Activated T-helper 9 cell treated with anti-CD3 and anti-CD28 coated beads, Interleukin-2, amount 50 U/mL, for 16 hours (primary cell): ENCODE measurements around the gene DDIT3.
"Not testable (repeated sequence)": the region's sequence is repeated elsewhere in the genome, so short reads cannot be mapped to it uniquely, and the experiment has no call there.

ENCODE experiments used
- DNase-seq: peaks from one replicate; pipeline ENCODE4 v3.0.0-alpha.2; 2020; ENCODE audit warnings: low read depth

DDIT3 gene

DNA sequence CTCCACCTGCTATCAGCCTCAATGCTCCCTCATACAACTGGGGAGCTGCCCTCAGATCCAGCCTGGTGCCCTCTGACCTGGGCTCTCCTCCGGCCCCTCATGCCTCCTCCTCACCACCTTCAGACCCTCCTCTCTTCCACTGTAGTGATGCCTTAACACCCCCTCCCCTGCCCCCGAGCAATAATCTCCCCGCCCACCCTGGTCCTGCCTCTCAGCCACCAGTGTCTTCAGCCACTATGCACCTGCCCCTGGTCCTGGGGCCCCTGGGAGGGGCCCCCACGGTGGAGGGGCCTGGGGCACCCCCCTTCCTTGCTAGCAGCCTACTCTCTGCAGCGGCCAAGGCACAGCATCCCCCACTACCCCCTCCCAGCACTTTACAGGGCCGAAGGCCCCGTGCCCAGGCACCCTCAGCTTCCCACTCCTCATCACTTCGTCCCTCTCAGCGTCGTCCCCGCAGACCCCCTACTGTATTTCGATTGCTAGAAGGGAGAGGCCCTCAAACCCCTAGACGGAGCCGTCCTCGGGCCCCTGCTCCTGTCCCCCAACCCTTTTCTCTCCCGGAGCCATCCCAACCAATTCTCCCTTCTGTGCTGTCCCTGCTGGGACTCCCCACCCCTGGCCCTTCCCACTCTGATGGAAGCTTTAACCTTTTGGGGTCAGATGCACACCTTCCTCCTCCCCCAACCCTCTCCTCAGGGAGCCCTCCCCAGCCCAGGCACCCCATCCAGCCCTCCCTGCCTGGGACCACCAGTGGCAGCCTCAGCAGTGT lies 5.5 kb upstream of the DDIT3 start:
- no peak for DNase-seq

DNA sequence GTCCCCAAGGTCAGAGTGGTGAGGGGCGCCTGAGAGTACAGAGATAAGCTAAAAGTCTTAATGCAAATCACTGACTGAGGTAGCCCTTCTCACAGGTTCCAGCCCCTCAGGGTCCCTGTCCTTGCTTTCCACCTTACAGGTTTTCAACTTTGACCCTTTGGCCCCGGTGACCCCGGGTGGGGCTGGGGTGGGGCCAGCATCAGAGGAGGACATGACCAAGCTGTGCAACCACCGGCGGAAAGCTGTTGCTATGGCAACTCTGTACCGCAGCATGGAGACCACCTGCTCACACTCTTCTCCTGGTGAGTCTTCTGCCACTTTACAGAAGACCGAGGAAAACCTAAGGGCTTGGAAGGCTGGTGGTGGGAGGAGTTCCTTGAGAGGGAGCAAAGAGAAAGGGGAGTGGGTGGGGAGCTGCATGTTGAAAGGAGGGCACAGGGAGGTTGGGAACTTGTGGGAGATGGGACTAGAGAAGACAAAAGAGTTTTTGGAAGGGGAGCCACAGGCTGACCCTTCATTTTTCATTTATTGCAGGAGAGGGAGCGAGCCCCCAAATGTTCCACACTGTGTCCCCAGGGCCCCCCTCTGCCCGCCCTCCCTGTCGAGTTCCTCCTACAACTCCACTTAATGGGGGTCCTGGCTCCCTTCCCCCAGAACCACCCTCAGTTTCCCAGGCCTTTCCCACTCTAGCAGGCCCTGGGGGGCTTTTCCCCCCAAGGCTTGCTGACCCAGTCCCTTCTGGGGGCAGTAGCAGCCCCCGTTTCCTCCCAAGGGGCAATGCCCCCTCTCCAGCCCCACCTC lies 4.7 kb upstream of the DDIT3 start:
- no peak for DNase-seq

DNA sequence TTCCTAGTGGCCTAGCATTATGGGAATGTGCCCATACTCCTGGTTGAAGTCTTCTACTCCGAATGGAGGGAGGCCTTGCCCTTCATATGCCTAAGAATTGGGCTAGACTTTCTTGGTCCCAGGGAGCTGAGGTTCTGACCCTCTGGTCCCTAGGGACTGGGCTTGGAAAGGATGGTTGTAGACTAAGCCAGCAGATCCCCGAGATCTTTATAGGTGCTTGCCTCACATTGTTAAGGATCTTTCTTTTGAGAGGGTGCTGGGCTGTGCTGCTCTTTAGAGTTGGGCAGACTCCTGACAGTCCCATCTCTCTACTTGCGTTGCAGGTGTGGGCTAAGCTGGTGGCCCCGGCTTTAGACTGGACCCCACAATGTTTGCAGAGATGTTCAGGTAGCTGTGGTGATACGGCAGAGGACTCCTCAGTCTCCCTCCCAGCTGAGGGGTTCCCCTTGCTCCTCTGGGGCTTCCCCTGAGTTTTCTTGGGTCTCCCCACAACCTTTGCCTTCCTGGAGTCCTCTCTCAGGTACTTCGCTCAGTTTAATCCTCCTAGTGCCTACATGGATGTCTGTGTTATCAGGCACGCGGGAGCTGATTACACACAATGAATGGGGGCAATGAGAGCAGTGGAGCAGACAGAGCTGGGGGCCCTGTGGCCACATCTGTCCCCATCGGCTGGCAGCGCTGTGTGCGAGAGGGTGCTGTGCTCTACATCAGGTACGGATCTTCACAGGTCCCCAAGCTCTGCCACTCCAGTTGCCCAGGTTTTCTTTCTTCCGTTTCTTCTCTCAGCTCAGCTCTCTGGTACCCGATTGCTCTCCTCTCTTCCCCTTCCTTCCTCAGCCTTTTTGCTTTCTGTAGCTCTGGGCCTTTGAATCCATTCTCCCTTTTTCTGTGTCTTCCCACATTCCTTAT lies 3.6 kb upstream of the DDIT3 start:
- no peak for DNase-seq

DNA sequence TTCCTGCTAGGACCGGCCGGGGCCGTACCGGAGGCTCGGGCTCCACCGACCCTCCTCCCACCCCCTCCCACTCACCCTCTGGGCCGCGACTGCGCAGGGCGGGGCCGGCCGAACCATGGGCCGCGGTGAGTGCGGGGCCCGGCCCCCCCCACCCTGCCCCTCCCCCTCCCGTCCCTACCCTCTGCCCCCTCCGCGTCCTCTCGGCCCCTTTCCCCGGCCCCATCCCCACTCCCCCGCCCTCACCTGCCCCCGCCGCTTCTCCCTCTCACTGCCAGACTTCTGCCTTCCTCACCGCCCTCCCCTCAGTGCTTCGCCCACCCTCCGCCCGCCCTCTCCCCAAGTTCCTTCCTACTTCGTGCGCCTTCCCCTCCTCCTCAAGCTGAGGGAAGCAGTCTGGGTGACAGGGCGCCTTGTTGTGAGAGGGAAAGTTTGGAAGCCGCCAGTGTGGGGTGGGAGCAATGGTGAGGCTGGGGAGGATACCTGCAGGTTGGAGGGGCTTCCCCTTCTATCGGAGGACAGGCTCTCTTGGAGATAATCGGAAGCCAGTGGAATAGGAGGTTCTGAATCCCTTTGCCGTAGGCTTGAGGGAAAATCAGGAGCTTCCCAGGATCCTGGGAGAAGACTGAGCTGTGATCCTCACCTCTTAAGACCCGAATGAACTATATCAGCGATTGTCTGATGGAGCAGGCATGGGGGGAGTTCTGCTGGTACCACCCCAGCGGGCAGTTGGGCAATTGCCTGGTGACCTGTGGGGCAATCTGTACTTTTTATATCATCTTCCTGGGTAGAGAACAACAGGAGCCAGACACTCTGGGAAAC lies 2.8 kb upstream of the DDIT3 start:
- DNase-seq, result peak; percentile 42

DNA sequence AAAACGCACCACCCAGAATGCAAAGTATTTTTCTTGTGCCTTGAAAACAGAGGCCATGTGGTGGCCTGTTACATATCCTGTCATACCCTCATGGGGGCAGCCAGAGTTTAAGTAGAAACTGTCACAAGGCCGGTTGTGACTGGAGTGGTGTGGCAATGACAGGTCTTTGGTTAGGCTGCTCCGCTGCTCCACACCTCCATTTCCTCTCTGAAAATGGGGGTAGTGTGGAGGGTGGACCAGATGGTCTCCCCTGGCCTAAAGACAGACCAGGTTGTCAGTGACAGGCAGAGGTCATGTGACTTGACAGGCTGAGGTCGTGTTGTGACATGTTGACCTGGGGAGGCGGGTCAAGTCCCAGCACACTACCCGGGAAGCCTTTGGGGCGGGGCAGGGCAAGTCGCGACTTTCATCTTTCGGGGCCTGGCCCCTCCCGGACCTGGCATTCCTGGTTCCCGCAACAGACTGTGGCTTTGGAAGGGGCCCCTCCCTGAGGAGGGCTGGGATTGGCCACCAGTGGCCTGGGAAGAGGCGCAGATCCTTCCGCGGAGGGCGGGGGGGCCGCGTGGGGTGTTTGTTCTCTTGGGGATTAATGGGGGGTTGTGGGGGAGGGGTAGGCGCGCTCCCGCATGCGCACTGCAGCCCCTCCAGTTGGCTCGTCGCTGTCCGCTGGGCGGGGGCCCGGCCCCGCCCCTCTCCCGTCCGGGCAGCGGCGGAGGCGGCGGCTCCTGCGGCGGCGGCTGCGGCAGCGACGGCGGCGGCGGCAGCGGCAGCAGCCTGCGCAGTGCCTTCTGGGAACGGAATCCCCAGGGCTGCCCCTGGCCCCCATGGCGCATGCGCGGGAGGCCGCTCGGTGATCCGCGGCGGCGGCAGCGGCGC lies 1.9 kb upstream of the DDIT3 start, which contains the start of gene MBD6:
Gene MBD6 (plus strand): TSS at position 814 of the 876 bp plus-strand sequence. CDS start 1,480 bp downstream, outside the sequence.
- peak; percentile 86 for DNase-seq

DNA sequence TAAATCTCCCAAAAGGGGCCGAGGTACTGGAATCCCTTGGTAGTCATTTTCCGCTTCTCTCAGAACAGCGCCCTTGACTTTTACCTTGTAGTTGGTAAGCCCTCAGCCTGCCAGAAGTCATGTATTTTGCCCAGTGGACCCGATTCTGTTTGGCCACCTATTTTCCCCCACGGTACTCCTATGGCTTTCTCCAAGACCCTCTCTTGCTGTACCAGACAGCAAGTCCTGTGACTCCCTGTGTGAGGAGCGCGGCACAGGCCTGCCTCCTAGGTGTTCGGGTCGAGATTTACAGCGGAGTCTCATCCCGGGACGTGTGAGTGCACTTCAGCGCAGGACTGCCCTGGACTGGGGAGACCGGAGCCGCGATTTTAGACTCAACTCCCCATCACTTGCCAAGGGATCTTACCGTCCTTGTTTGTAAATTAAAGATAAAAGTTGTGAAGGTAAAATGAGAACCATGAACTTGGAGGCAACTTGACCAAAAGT lies 1.3 kb upstream of the DDIT3 start:
- no peak for DNase-seq

DNA sequence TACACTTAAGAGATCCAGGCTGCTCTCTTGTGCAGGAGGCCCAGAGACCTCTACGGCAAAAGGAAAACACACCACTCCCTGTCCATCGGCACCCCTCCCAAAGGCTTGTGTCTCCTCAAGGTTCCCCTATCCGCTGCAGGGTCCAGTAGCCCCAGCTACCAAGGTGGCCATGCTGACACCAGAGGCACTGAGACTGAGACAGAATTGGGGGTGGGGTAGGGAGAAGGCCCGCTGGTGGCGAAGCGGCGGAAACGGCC lies 590 bp downstream of the DDIT3 start:
- DNase-seq, result peak; percentile 8

DNA sequence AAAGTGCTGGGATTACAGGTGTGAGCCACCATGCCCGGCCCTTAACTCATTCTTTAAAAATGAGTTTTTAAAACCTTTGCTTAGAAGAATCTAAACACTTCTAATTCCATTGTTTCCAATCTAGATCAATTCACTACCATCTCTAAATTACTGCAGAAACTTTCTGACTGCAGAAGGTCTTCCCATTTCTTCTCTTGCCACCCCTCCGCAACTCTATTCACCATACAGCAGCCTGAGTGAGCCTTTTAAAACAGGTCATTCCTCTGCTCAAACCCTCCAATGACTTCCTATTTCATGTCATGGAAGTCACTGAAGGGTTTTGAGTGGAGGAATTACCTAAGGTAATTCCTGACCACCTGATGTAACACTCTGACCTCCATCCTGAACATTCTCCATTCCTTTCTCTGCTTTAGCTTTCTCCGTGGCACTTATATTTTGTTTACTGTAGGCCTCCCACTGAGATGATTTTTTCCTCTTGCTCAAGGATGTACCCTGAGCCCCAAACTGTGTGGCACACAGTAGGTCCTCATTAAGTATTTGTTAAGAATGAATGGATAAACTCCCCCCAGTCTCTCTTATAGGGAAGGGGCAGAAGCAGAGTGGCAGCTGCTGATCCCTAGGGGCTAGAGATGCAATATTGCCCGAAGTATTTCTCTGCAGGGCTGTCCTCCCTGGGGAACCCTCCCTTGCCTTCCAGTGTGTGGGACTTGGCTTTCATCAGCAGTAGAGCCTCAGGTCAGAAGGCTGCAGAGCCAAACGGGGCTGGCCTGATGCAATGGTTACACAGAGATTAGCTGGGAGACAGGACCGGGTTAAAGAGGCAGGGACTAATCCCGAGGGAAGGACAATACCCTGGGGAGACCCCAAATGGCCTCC lies 1.2 kb downstream of the DDIT3 start:
- DNase-seq, result no peak

DNA sequence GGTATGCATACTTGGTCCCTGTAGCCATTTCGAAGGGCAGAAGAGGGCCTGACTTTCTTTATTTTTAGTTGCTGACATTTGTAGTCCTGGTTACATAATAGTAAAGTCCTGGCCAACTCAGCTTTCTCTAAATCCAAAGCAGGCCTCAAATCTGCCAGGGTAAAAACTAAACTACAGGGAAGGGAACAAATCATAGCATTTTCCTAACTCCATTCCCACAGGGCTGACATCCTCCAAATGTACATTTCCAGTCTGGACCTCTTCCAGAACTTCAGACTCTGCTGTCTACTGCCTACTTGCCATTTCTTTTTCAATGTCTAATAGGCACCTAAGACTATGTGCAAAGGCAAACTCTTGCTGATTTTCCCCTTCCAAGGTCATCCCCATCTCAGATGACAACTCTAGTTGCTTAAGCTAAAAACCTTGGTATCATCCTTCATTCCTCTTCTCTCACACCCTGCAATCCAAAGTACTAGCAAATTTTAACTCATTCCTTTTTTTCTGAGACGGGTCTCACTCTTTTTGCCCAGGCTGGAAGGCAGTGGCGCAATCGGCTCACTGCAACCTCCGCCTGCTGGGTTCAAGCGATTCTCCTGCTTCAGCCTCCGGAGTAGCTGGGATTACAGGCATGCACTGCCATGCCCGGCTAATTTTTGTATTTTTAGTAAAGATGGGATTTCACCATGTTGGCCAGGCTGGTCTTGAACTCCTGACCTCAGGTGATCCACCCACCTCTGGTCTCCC lies 2.0 kb downstream of the DDIT3 start:
- DNase-seq, result no peak

DNA sequence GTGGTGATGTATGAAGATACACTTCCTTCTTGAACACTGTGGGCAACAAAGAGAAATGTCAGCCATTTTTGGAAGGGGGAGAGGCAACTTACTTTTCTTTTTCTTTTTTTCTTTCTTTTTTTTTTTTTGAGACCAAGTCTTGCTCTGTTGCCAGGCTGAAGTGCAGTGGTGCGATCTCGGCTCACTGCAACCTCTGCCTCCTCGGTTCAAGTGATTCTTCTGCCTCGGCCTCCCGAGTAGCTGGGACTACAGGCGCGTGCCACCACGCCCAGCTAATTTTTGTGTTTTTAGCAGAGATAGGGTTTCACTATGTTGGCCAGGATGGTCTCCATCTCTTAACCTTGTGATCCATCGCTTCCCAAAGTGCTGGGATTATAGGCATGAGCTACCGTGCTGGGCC lies 2.6 kb downstream of the DDIT3 start:
- not testable (repeated sequence) for DNase-seq

DNA sequence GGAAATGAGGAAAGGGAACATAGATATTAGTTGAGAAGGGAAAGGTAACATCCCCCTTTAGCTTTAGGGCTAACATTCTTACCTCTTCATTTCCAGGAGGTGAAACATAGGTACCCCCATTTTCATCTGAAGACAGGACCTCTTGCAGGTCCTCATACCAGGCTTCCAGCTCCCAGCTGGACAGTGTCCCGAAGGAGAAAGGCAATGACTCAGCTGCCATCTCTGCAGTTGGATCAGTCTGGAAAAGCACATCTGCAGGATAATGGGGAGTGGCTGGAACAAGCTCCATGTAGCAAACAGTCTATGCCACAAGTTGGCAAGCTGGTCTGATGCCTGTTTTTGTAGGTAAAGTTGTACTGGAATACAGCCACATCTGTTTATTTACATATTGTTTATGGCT lies 3.1 kb downstream of the DDIT3 start:
- DNase-seq, result no peak

DNA sequence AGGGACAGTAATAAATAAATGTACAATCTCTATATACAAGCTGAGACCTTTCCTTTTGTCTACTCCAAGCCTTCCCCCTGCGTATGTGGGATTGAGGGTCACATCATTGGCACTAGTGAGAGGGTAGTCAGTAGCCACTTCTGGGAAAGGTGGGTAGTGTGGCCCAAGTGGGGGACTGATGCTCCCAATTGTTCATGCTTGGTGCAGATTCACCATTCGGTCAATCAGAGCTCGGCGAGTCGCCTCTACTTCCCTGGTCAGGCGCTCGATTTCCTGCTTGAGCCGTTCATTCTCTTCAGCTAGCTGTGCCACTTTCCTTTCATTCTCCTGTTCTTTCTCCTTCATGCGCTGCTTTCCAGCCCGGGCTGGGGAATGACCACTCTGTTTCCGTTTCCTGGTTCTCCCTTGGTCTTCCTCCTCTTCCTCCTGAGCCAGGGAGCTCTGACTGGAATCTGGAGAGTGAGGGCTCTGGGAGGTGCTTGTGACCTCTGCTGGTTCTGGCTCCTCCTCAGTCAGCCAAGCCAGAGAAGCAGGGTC lies 3.6 kb downstream of the DDIT3 start:
- no peak for DNase-seq

DNA sequence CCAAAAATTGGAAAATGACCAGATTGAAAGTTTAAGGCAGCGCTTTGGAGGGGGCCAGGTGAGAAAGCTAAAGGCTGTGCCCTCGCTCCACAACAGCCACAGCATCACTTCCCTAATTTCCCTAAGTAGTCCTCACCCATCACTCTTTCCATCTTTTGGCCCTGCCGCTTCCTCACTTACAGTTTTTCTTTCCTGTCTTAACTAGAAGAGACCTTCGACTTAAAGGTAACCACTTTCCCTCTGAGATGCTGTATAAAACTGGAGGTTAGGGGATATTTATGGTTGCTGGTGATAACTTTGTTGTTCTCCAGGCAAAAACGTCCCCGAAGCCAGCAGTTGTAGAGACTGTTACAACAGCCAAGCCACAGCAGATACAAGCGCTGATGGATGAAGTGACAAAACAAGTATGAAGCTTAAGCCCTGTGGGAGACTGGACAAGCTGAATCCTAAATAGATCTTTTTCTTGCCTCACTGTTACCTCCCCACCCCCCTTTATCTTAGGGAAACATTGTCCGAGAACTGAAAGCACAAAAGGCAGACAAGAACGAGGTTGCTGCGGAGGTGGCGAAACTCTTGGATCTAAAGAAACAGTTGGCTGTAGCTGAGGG lies 4.3 kb downstream of the DDIT3 start:
- DNase-seq, result no peak

DNA sequence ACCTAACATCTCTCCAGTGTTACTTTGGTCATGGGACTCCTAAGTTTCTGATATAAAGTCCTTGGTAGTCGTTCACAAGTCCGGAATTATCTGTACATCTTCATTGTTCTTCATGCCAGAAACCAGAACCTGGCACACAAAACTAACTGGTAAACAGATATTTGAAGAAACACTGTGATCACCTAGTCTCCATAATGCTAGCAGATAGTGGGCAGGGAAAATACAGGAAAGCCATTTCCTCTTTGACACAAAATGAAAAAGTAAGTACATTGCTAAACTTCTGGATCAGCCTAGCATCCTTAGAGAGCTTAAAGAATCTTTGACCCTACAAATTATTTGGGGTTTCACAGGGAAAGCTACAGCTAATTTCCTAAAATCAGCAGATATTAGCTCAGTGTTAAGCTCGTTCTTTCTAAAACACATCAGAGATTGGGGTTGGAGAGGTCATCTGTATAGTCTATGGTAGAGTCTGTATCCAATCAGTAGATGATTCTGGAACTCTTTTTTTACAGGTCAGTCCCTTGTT lies 4.8 kb downstream of the DDIT3 start:
- no peak for DNase-seq

DNA sequence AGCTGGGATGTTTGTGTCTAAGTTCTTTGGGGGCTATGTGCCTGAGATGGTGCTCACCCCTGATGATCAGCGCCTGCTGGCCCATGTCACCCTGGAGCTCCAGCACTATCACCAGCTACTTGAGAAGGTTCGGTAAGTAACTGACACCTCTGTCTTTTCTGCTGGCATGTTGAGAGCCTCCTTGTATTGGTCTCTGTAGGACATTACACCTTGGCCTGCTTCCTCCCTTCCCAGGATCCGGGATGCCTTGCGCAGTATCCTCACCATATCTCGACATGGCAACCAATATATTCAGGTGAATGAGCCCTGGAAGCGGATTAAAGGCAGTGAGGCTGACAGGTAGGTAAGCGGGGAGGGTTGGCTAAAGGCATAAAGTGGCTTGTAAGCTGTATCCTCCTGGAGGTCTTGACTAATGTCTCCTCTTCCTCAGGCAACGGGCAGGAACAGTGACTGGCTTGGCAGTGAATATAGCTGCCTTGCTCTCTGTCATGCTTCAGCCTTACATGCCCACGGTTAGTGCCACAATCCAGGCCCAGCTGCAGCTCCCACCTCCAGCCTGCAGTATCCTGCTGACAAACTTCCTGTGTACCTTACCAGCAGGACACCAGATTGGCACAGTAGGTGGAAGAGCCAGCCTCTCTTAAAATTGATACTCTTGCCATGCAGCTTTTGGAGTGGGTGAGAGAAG lies 5.5 kb downstream of the DDIT3 start:
- no peak for DNase-seq

DNA sequence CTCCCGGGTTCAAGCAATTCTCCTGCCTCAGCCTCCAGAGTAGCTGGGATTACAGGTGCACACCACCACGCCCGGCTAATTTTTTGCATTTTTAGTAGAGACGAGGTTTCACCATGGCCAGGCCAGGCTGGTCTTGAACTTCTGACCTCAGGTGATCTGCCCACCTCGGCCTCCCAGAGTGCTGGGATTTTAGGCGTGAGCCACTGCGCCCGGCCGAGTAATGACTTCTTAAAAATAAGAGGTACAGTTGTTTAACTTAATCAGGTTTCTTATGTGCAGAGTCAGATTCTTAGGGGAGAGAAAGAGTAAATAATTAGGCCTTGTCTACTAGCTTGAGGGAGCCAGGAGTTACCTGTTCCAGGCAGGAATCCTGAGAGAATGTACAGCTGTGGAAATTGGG lies 6.1 kb downstream of the DDIT3 start:
- DNase-seq, result not testable (repeated sequence)

DNA sequence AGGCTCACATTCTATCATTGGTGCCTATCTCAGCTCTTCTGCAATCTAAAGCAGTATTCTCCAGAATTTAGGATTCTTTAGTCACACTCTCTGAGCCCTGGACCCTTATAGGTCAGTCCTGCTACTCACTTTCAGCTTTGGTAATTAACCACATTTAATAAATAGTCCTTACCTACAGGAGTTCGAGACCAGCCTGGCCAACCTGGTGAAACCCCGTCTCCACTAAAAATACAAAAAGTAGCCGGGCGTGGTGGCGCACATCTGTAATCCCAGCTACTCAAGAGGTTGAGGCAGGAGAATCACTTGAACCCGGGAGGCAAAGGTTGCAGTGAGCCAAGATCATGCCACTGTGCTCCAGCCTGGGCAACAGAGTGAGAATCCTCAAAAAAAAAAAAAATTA lies 6.6 kb downstream of the DDIT3 start:
- not testable (repeated sequence) for DNase-seq
